Measurements from ENCODE around the gene PCDHB6.
"Not testable (repeated sequence)": the region's sequence is repeated elsewhere in the genome, so short reads cannot be mapped to it uniquely, and the experiment has no call there.

Gene PCDHB6

DNA sequence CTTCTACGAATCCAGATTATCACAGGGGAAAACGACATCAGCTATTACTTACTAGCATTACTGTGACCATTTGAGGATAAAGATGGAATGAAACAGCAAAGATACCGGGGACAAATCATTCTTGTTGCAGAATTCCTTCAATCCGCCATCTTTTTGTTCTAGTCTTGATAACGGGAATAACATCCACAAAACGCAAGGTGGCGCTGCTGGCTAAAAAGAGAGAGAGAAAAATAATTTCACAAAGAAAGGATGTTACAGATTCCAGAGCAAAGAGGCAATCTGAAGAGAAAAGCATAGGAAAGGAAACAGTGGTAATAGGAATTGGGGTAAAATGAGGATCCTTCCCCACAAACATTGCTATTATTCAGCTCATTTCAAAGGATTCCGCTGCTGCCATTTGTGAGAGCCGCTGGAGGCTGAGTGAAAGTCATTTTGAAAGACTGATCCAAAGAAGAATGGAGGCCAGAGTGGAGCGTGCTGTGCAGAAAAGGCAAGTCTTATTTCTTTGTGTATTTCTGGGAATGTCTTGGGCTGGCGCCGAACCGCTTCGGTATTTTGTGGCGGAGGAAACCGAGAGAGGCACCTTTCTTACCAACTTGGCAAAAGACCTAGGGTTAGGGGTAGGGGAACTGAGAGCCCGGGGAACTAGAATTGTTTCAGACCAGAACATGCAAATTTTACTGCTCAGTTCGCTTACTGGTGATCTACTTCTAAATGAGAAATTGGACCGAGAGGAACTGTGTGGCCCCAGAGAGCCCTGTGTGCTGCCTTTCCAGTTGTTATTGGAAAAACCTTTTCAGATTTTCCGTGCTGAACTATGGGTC is 22.7 kb downstream of the PCDHB6 start, which contains the start of gene PCDHB7:
PCDHB7 (plus strand) TSS at position 264 of the 824 bp plus-strand sequence; CDS start at position 456, 192 bp downstream.
- DNase-seq (ENCODE audit: low spot score): peak; percentile 36

DNA sequence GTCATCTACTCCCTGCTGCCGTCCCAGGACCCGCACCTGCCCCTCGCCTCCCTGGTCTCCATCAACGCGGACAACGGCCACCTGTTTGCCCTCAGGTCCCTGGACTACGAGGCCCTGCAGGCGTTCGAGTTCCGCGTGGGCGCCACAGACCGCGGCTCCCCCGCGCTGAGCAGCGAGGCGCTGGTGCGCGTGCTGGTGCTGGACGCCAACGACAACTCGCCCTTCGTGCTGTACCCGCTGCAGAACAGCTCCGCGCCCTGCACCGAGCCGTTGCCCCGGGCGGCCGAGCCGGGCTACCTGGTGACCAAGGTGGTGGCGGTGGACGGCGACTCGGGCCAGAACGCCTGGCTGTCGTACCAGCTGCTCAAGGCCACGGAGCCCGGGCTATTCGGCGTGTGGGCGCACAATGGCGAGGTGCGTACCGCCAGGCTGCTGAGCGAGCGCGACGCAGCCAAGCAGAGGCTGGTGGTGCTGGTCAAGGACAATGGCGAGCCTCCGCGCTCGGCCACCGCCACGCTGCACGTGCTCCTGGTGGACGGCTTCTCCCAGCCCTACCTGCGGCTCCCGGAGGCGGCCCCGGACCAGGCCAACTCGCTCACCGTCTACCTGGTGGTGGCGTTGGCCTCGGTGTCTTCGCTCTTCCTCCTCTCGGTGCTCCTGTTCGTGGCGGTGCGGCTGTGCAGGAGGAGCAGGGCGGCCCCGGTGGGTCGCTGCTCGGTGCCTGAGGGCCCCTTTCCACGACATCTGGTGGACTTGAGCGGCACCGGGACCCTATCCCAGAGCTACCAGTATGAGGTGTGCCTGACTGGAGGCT is 24.6 kb downstream of the PCDHB6 start:
- not testable (repeated sequence) for DNase-seq (ENCODE audit: low spot score)

- no peak for DNase-seq (ENCODE audit: low spot score)
Observed at GRCh38 chr5:141175933-141176332, 26.1 kb downstream of the PCDHB6 start.

GRCh38 chr5:141177577-141178191 is 27.8 kb downstream of the PCDHB6 start, which contains the start of gene PCDHB8:
PCDHB8 (plus strand) TSS chr5:141177790; CDS start chr5:141178035, 245 bp downstream.
- DNase-seq (ENCODE audit: low spot score): peak; percentile 29

GRCh38 chr5:141179371-141179770 is 29.5 kb downstream of the PCDHB6 start:
- not testable (repeated sequence) for DNase-seq (ENCODE audit: low spot score)

GRCh38 chr5:141179876-141180275 is 30.0 kb downstream of the PCDHB6 start:
- not testable (repeated sequence) for DNase-seq (ENCODE audit: low spot score)

- DNase-seq (ENCODE audit: low spot score): no peak
Observed at GRCh38 chr5:141180313-141180712, 30.5 kb downstream of the PCDHB6 start.

DNA sequence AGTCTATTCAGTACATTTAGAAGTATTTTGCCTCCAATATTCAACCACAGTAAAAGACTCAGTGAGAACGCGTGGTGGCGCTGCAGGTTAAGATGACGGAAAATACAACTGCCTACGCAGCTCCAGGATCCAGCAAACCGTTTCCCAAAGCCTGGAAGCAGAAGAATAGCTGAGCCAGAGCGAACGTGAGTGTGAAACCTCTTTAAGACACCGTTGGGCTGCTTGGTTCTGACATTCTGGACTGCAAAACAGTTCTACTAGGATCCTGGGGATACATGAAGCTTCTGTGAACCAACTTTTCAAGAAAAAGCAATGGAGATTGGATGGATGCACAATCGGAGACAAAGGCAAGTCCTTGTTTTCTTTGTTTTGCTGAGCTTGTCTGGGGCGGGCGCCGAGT is 32.4 kb downstream of the PCDHB6 start, which contains the start of gene PCDHB16:
PCDHB16 (plus strand) TSS at position 140 of the 400 bp plus-strand sequence; CDS start at position 313, 173 bp downstream.
- no peak for DNase-seq (ENCODE audit: low spot score)

- not testable (repeated sequence) for DNase-seq (ENCODE audit: low spot score)
Observed at GRCh38 chr5:141184117-141184855, 34.4 kb downstream of the PCDHB6 start.

DNA sequence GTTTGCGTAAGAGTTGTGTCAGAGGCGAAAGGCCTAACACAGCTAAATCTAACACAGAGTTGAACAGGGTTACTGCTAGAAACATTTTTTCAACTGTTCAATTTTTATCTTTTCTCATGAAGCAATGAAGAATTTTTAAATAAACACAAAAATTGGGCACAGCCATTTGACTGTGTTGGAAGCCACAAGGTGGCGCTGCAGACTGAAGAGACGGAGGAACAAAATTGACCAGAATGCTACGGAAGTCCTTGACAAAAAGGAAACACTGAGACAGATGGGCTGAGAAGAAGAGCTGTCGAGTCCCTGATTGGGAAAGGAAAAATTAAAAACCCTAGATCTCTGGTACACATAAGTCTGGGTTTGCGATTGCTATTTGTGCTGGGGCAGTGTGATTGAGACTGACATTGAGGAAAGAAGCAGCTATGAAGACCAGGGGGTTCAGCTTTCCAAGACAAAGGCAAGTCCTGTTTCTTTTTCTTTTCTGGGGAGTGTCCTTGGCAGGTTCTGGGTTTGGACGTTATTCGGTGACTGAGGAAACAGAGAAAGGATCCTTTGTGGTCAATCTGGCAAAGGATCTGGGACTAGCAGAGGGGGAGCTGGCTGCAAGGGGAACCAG is 37.1 kb downstream of the PCDHB6 start, which contains the start of gene PCDHB9:
PCDHB9 (plus strand) TSS at position 265 of the 616 bp plus-strand sequence; CDS start at position 423, 158 bp downstream.
- peak; percentile 17 for DNase-seq (ENCODE audit: low spot score)

GRCh38 chr5:141188682-141189081 is 38.8 kb downstream of the PCDHB6 start:
- DNase-seq (ENCODE audit: low spot score): not testable (repeated sequence)

- DNase-seq (ENCODE audit: low spot score): not testable (repeated sequence)
Observed at GRCh38 chr5:141189131-141189530, 39.3 kb downstream of the PCDHB6 start.

GRCh38 chr5:141192110-141192725 is 42.4 kb downstream of the PCDHB6 start, which contains the start of gene PCDHB10:
PCDHB10 (plus strand) TSS chr5:141192353; CDS start chr5:141192553, 200 bp downstream.
- DNase-seq (ENCODE audit: low spot score): peak; percentile 36

DNA sequence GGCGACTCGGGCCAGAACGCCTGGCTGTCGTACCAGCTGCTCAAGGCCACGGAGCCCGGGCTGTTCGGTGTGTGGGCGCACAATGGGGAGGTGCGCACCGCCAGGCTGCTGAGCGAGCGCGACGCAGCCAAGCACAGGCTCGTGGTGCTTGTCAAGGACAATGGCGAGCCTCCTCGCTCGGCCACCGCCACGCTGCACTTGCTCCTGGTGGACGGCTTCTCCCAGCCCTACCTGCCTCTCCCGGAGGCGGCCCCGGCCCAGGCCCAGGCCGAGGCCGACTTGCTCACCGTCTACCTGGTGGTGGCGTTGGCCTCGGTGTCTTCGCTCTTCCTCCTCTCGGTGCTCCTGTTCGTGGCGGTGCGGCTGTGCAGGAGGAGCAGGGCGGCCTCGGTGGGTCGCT is 44.5 kb downstream of the PCDHB6 start:
- DNase-seq (ENCODE audit: low spot score): not testable (repeated sequence)

DNA sequence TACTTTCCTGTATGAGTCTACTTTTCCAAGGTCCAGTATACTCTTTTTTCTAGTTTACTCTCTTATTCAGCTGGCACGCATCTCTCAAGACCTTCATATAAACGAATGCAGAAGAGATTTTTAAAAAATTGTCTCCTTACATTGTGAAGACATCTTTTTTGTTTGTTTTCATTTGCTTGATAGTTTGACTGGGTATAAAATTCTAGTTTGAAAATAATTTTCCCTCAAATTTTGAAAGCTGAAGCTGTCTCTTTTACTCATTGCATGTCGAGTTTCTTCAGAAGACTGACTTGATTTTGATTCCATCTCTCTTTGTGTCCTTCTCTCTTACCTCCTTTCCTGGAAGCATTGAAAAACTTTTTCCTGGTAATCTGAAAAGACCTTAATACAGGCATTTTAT is 46.5 kb downstream of the PCDHB6 start:
- DNase-seq (ENCODE audit: low spot score): no peak

DNA sequence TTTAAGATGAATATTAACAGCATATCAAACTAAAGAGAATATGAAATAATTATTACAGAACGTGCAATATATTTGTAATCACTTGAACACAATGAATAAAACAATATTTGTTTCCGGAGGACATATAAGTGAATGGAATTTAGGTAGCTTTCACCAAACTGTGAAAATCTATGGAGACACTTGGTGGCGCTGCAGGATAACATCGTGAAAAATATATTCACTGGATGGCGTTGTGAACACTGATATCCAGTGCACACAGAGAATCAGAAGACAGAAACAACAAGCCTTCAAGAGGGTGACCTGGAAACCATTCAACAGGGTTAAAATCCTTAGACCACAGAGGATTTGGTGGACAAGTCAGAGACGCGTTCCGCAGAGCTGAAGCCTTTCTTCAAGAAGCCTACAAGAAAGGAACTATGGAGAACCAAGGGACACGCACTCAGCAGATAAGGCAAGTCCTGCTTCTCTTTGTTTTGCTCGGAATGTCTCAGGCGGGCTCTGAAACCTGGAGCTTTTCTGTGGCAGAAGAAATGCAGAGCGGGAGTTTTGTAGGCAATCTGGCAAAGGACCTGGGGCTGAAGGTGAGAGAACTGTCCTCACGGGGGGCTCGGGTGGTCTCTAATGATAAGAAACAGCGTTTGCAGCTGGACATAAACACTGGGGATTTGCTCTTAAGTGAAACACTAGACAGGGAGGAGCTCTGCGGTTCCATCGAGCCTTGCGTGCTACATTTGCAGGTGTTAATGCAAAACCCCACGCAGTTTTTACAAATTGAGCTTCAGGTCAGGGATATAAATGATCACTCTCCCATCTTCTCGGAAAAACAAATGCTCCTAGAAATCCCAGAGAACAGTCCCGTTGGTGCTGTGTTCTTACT is 49.7 kb downstream of the PCDHB6 start, which contains the start of gene PCDHB11:
PCDHB11 (plus strand) TSS at position 269 of the 877 bp plus-strand sequence; CDS start at position 417, 148 bp downstream.
- DNase-seq (ENCODE audit: low spot score): peak; percentile 20

GRCh38 chr5:141201126-141201525 is 51.3 kb downstream of the PCDHB6 start:
- DNase-seq (ENCODE audit: low spot score): not testable (repeated sequence)

DNA sequence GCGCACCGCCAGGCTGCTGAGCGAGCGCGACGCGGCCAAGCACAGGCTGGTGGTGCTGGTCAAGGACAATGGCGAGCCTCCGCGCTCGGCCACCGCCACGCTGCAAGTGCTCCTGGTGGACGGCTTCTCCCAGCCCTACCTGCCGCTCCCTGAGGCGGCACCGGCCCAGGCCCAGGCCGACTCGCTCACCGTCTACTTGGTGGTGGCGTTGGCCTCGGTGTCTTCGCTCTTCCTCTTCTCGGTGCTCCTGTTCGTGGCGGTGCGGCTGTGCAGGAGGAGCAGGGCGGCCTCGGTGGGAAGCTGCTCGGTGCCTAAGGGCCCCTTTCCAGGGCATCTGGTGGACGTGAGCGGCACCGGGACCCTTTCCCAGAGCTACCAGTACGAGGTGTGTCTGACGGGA is 51.8 kb downstream of the PCDHB6 start:
- not testable (repeated sequence) for DNase-seq (ENCODE audit: low spot score)
